GM13976 (cell line): ENCODE measurements around the gene TLR5.

Source experiments
- DNase-seq: peaks from one replicate; pipeline ENCODE4 v3.0.0; 2012; ENCODE audit warnings: low spot score
- CTCF ChIP-seq: IDR thresholded peaks from 2 replicates; pipeline ENCODE4 v1.5.1; 2012; ENCODE audit warnings: borderline replicate concordance, mild to moderate bottlenecking; ENCODE audit not compliant: insufficient read depth; ENCODE audit errors: extremely low read depth, missing control alignments, control extremely low read depth
- in situ Hi-C: fragments of 300-500 bp; cut with MboI; formaldehyde crosslinking; loops from one replicate; pipeline ENCODE4 v1.12.0; 2022; ENCODE audit warnings: low sequenced_read_pairs, mixed read lengths, inconsistent platforms; ENCODE audit not compliant: unreplicated experiment

TLR5 gene

GRCh38 chr1:223133306-223133823 lies 9.7 kb downstream of the TLR5 start:
- no peak for TF ChIP-seq CTCF
- in situ Hi-C loops = no loop called here
- DNase-seq = no peak

DNA sequence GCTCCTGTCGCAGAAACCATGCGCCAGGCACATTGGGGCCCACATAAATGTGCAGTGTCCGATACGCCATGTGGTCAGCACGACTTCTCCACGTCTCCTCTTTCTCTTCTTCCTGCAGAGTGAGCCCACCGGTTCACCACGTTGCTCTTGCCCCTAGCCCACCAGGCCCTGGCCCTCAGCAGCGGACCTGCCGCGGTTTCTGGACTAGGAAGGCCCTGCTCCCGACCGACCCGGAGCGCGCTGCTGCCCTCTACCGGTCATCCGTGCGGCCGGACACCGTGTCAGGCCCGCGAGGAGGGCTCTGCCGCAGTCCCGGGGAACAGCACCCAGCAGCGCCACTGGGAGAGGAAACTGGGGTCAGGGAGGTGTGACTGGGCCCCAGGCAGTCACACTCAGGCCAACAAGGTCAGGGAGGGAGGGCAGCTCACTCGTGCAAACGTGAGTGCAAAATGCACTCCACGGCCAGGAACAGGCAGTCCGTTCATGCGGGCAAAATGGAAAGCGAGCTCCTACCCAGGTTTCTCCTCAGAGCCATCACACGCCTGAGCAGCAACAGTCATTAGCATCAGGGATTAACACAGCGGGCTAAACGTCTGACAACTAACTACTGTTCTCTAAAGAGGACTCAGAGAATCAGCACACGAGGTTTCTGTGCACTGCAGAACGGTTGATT lies 13.7 kb downstream of the TLR5 start:
- peak; percentile 81 for TF ChIP-seq CTCF
- in situ Hi-C loops = no loop called here
- peak; percentile 80 for DNase-seq

- no peak for DNase-seq
- in situ Hi-C loops = no loop called here
- no peak for TF ChIP-seq CTCF
Observed at GRCh38 chr1:223126741-223127140, 16.3 kb downstream of the TLR5 start.

DNA sequence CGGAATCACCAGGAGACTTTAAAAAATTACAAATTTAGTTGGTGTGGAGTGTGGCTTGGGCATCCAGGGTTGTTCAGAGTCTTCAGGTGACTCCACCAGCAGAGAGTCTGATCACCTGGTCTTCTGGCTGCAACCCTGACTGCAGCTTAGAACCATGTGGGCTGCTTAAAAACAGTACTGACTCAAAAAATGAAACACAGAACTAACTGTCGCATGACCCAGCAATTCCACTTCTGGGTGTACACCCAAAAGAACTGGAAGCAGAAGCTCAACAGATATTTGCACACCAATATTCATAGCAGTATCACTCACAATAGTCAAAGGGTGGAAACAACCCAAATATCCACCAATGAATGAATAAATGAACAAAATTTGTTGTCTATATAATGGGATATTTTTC lies 17.3 kb downstream of the TLR5 start:
- DNase-seq = no peak
- no peak for TF ChIP-seq CTCF
- in situ Hi-C loops = no loop called here

GRCh38 chr1:223123011-223123610 lies 19.9 kb downstream of the TLR5 start:
- TF ChIP-seq CTCF = no peak
- DNase-seq = no peak
- in situ Hi-C loops = no loop called here

DNA sequence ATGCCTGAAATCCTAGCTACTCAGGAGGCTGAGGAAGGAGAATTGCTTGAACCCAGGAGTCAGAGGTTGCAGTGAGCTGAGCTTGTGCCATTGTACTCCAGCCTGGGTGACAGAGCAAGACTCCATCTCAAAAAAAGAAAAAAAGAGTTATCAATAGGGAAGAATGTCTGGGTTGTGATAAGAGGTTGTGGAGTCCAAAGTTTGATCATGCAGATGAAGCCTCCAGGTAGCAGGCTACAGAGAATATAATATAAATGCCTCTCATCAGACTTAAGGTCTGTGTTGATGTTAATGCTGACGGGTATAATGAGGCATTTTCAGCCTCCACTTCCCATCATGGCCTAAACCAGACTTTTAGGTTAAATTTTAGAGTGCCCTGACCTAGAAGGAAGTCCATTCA lies 24.6 kb downstream of the TLR5 start:
- no peak for TF ChIP-seq CTCF
- no peak for DNase-seq
- in situ Hi-C loops = no loop called here
